Measurements from ENCODE around the gene PISD. TPM values are rescaled to one million over a fixed set of nuclear protein-coding genes. Genes with fewer than 3 reads are reported as not detected.
"Not testable (repeated sequence)": the region's sequence is repeated elsewhere in the genome, so short reads cannot be mapped to it uniquely, and the experiment has no call there.

PISD gene
- 110 TPM for total RNA-seq

GRCh38 chr22:31661851-31662667 is at the start of gene PISD:
TSS of gene PISD (minus strand) at chr22:31662215. CDS start at chr22:31662208, 7 bp downstream.
- intact Hi-C loops (cut with DNase I), result loop anchor here (1.0 to 10.0 kb wide), 4 partner anchors 15 to 283 kb away; partner anchors contain the start of gene YWHAH

GRCh38 chr22:31711226-31711625 is 49.2 kb upstream of the PISD start:
- H3K9me3 ChIP-seq; intact Hi-C loops (cut with DNase I); H3K27me3 ChIP-seq; H3K27ac ChIP-seq; DNase-seq (ENCODE audit: low spot score in 2 of 2); H3K4me1 ChIP-seq; H3K4me3 ChIP-seq: not testable (repeated sequence)
- H3K36me3 ChIP-seq, result peaks cover 41 to 72% of the 10 kb centered on the region in 2 donors

More at GRCh38 chr22:31661851-31662667, at the start of gene PISD:
- DNase-seq (ENCODE audit: low spot score in 2 of 2), result peak; percentile 92 to 98
- no peaks in the 10 kb centered on the region for H3K9me3 ChIP-seq
- no peaks in the 10 kb centered on the region for H3K36me3 ChIP-seq
- no peak for TF ChIP-seq CTCF (IDR thresholded peaks at IDR 0.05)
- H3K27me3 ChIP-seq, result no peaks in the 10 kb centered on the region
- peak within 1 kb of the TSS; percentile 58 to 85 for H3K4me3 ChIP-seq
- peak within 1 kb of the TSS; percentile 46 to 61 for H3K27ac ChIP-seq
- peaks cover 6% of the 10 kb centered on the region in 2 donors for H3K4me1 ChIP-seq

- TF ChIP-seq CTCF (IDR thresholded peaks at IDR 0.05), result no peak
- no peak for DNase-seq (ENCODE audit: low spot score in 2 of 2)
- Histone ChIP-seq H3K27ac (no peak overlapping the region), H3K4me3 (no peak overlapping the region), H3K9me3 (no peaks in the 10 kb centered on the region), H3K4me1 (no peaks in the 10 kb centered on the region), H3K36me3 (peaks cover 39 to 58% of the 10 kb centered on the region in 2 donors), H3K27me3 (no peaks in the 10 kb centered on the region)
- intact Hi-C loops (cut with DNase I), result no loop called here
Observed at GRCh38 chr22:31707519-31707918, 45.5 kb upstream of the PISD start.

GRCh38 chr22:31695423-31695822 is 33.4 kb upstream of the PISD start:
- Histone ChIP-seq H3K27ac (no peak overlapping the region), H3K4me1 (no peaks in the 10 kb centered on the region), H3K36me3 (peaks cover 46 to 78% of the 10 kb centered on the region in 2 donors), H3K27me3 (no peaks in the 10 kb centered on the region), H3K9me3 (no peaks in the 10 kb centered on the region), H3K4me3 (no peak overlapping the region)
- intact Hi-C loops (cut with DNase I), result no loop called here
- DNase-seq (ENCODE audit: low spot score in 2 of 2), result no peak
- TF ChIP-seq CTCF (IDR thresholded peaks at IDR 0.05), result no peak

- H3K9me3 ChIP-seq; H3K27ac ChIP-seq; H3K4me3 ChIP-seq; intact Hi-C loops (cut with DNase I); H3K27me3 ChIP-seq; H3K4me1 ChIP-seq; DNase-seq (ENCODE audit: low spot score in 2 of 2): not testable (repeated sequence)
- H3K36me3 ChIP-seq, result peaks cover 40 to 79% of the 10 kb centered on the region in 2 donors
Observed at GRCh38 chr22:31694046-31694445, 32.0 kb upstream of the PISD start.

- intact Hi-C loops (cut with DNase I), result no loop called here
- no peak overlapping the region for H3K4me3 ChIP-seq
- H3K27ac ChIP-seq, result no peak overlapping the region
- no peak for DNase-seq (ENCODE audit: low spot score in 2 of 2)
- H3K4me1 ChIP-seq, result no peaks in the 10 kb centered on the region
- peaks cover 47 to 74% of the 10 kb centered on the region in 2 donors for H3K36me3 ChIP-seq
- TF ChIP-seq CTCF (IDR thresholded peaks at IDR 0.05), result no peak
- no peaks in the 10 kb centered on the region for H3K27me3 ChIP-seq
- H3K9me3 ChIP-seq, result no peaks in the 10 kb centered on the region
Observed at GRCh38 chr22:31692186-31692886, 30.3 kb upstream of the PISD start.

Measured in ascending aorta (tissue), 2 donors.